Epithelial cell of esophagus (primary cell): Measurements from ENCODE around the gene CABLES1.
"Not testable (repeated sequence)": the region's sequence is repeated elsewhere in the genome, so short reads cannot be mapped to it uniquely, and the experiment has no call there.

Experiments
- DNase-seq: peaks from one replicate; pipeline ENCODE4 v3.0.0; 2010; ENCODE audit warnings: low read depth
- H3K4me3 ChIP-seq: 2 replicates; pipeline ENCODE4 v1.5.1; 2011; ENCODE audit warnings: mild to moderate bottlenecking, low read length, control low read depth
- CTCF ChIP-seq: IDR thresholded peaks from 2 replicates; pipeline ENCODE4 v1.5.1; 2011; ENCODE audit warnings: low read depth, mild to moderate bottlenecking, low read length, control low read depth, inconsistent platforms; ENCODE audit not compliant: insufficient read depth; ENCODE audit errors: missing control alignments

CABLES1 gene

GRCh38 chr18:23268641-23269040, 133.4 kb downstream of the CABLES1 start:
- no peak overlapping the region for H3K4me3 ChIP-seq
- no peak for TF ChIP-seq CTCF
- no peak for DNase-seq

- not testable (repeated sequence) for H3K4me3 ChIP-seq, DNase-seq
These were observed 133.8 kb downstream of the CABLES1 start for GRCh38 chr18:23269068-23269467.

- no peak for DNase-seq
- no peak overlapping the region for H3K4me3 ChIP-seq
- TF ChIP-seq CTCF, result no peak
These were observed 134.6 kb downstream of the CABLES1 start for GRCh38 chr18:23269928-23270327.

DNA sequence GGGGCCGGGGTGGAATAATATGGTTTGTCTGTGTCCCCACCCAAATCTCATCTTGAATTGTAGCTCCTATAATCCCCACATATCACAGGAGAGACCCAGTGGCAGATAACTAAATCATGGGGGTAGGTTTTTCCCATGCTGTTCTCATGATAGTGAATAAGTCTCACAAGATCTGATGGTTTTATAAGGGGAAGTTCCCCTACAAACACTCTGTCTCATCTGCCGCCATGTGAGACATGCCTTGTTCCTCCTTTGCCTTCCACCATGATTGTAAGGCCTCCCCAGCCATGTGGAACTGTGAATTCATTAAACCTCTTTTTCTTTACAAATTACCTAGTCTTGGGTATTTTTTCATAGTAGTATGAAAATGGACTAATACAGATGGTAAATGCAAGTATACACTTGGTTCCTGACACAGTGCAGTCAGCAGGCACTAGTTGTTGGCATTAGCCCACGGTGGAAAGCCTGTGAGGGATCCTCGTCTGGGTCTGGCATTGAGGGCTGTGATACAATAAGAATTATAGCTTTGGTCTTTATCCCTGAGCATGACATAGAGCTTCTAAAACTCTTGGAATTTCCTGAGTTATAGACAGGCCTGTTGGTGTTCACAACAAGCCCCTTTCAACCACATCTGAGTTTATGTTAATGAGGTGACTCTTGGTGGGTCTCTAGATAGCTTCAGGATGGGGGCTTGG, 135.8 kb downstream of the CABLES1 start:
- H3K4me3 ChIP-seq, result no peak overlapping the region
- TF ChIP-seq CTCF, result no peak
- no peak for DNase-seq

DNA sequence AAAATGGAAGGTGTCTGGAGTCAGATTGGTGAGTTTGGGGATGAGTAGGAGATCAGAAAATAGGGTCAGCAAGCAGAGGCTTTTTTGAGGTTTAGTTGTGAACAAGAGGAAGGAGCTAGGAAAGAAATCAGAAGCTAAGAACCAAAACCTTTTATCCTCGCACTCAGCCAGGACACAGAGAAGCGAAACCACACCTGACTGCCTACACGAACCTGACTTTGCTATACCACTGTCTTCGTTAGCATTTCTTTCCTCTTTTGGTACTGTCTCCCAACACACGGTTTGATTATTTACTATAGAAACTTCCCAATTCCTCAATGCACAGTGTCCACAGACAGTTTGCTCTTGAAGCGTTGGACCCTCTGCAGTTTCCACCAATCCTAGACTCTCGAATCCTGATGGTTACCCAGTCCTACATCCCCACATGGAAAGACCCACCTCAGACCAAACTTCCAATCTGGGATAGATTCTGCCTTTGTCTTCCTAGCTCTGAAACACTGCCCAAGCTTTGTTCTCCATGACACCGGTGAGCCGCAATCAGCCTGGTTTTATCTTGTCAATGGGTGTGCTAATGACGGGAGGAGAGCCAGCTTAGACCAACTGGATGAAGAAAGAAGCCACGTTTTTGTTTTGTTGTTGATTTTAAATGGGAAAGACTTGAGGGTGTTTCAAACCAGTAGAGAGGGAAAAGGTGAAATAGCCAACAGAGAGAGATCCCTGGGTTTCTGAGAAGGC, 137.4 kb downstream of the CABLES1 start:
- DNase-seq, result no peak
- no peak for TF ChIP-seq CTCF

DNA sequence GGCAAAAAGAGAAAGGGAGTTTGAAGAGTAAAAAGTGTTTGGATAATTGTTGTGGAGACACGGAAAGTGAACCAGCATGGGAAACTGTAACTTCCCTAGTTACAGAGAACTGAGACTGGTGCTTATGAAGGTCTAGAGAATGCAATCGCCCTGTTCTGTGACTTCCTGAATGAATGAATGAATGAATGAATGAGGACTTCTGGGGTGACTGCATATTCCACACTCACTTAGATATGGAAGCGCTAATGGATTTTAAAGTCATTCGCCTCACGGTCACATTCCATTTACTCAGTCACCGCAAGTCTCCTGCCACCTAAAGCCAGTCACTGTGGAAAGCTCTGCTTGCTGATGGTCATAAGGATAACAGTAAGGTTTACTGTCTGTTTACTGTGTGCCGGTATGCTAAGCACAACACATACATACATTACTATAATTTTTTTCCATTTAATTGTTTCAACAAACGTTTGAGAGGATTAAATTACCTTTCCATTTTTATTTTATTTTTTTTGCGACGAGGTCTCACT, 138.2 kb downstream of the CABLES1 start:
- DNase-seq, result no peak
- TF ChIP-seq CTCF, result no peak
- no peak overlapping the region for H3K4me3 ChIP-seq

More for the DNA sequence above, 137.4 kb downstream of the CABLES1 start:
- H3K4me3 ChIP-seq, result no peak overlapping the region

GRCh38 chr18:23274638-23275482, 139.6 kb downstream of the CABLES1 start:
- no peak overlapping the region for H3K4me3 ChIP-seq
- TF ChIP-seq CTCF, result no peak
- no peak for DNase-seq
